Breast epithelium (tissue), 4 donors: Measurements from ENCODE around the gene SCYGR8. TPM values are rescaled to one million over a fixed set of nuclear protein-coding genes. Genes with fewer than 3 reads are reported as not detected.
"Not testable (repeated sequence)": the region's sequence is repeated elsewhere in the genome, so short reads cannot be mapped to it uniquely, and the experiment has no call there.

Experiments used
- DNase-seq, 2 donors: peaks; one replicate each; pipeline ENCODE4 v3.0.0-alpha.2; 2019; ENCODE audit warnings: low spot score in 2 of 2
- H3K27ac ChIP-seq, 2 donors: fragments of 200-600 bp; sonication (generic) in 1 of 2; one replicate each; pipeline ENCODE4 v1.5.1; 2016 to 2019; ENCODE audit warnings: mild to moderate bottlenecking in 1 of 2
- H3K27me3 ChIP-seq, 2 donors: fragments of 200-600 bp; sonication (generic) in 1 of 2; one replicate each; pipeline versions ENCODE4 v1.5.1 to v1.6.0; 2017 to 2019; ENCODE audit warnings: control low read depth in 1 of 2, mild to moderate bottlenecking in 1 of 2
- H3K36me3 ChIP-seq: fragments of 200-600 bp; one replicate; pipeline ENCODE4 v1.5.1; 2019
- H3K4me1 ChIP-seq, 2 donors: fragments of 200-600 bp; sonication (generic); one replicate each; pipeline ENCODE4 v1.5.1; 2016 to 2019; ENCODE audit warnings: control low read depth in 1 of 2
- H3K4me3 ChIP-seq, 3 donors: fragments of 200-600 bp; sonication (generic); 1 replicate in 2 of 3; 2 replicates in 1 of 3; pipeline ENCODE4 v1.5.1; 2016 to 2019; ENCODE audit warnings: mild to moderate bottlenecking in 3 of 3, moderate library complexity in 2 of 3
- H3K9me3 ChIP-seq, 2 donors: fragments of 200-600 bp; sonication (generic) in 1 of 2; one replicate each; pipeline ENCODE4 v1.5.1; 2016 to 2019; ENCODE audit warnings: control low read depth in 1 of 2
- CTCF ChIP-seq, 3 donors: fragments of 450-650 bp; IDR thresholded peaks; one replicate each; pipeline ENCODE4 v1.5.1; 2016 to 2017; ENCODE audit warnings: antibody characterized with exemption in 3 of 3, mild to moderate bottlenecking in 3 of 3, moderate library complexity in 3 of 3
- POLR2A ChIP-seq: fragments of 450-650 bp; IDR thresholded peaks from one replicate; pipeline ENCODE4 v1.6.1; 2016; ENCODE audit warnings: antibody characterized with exemption, mild to moderate bottlenecking, moderate library complexity
- POLR2AphosphoS5 ChIP-seq, 3 donors: sonication (generic); formaldehyde crosslinking; IDR thresholded peaks; one replicate each; pipeline ENCODE4 v1.6.1; 2017; ENCODE audit warnings: antibody characterized with exemption in 3 of 3
- intact Hi-C: fragments of 100-400 bp; cut with DNase I; formaldehyde crosslinking; loops from one replicate; pipeline ENCODE4 v1.15.1; 2023; ENCODE audit warnings: low total_unique reads
- total RNA-seq, 3 donors: library from RNA; depleted of rRNA; stranded (reverse); fragments of >200 nt; gene quantifications; one replicate each; pipeline ENCODE4 v1.1.0, GENCODE V29; 2016

SCYGR8 gene
- total RNA-seq, 3 donors from 2014 or later: not detected

GRCh38 chr2:227717687-227718567 lies 27.8 kb upstream of the SCYGR8 start, which contains the start of gene SLC19A3:
Gene SLC19A3 (minus strand): TSS chr2:227718028. CDS start chr2:227702318, 15,710 bp downstream.
- Histone ChIP-seq H3K27ac (peak within 1 kb of the TSS; percentile 55 to 83), H3K27me3 (no peaks in the 10 kb centered on the region), H3K9me3 (no peaks in the 10 kb centered on the region), H3K4me3 (peak within 1 kb of the TSS; percentile 32 to 67 (median 48)), H3K36me3 (no peaks in the 10 kb centered on the region), H3K4me1 (no peaks in the 10 kb centered on the region)
- DNase-seq: peak; percentile 66 to 74
- intact Hi-C loops: no loop called here
- peak in 1 of 3 donors; percentile 52 for TF ChIP-seq POLR2AphosphoS5 (IDR thresholded peaks at IDR 0.05)
- TF ChIP-seq CTCF (IDR thresholded peaks at IDR 0.05): no peak

- TF ChIP-seq POLR2AphosphoS5 (IDR thresholded peaks at IDR 0.05): no peak
- Histone ChIP-seq H3K4me1 (no peaks in the 10 kb centered on the region), H3K27me3 (no peaks in the 10 kb centered on the region), H3K27ac (no peak overlapping the region), H3K9me3 (no peaks in the 10 kb centered on the region), H3K36me3 (no peaks in the 10 kb centered on the region), H3K4me3 (no peak overlapping the region)
- intact Hi-C loops: no loop called here
- DNase-seq: no peak
These were observed 26.1 kb upstream of the SCYGR8 start for GRCh38 chr2:227719641-227720040.

- H3K4me3 ChIP-seq: no peak overlapping the region
- no peak for DNase-seq
- no peaks in the 10 kb centered on the region for H3K9me3 ChIP-seq
- TF ChIP-seq CTCF (IDR thresholded peaks at IDR 0.05) (no peak), POLR2A (no peak), POLR2AphosphoS5 (IDR thresholded peaks at IDR 0.05) (no peak)
- intact Hi-C loops: no loop called here
- no peaks in the 10 kb centered on the region for H3K27me3 ChIP-seq
- H3K4me1 ChIP-seq: no peaks in the 10 kb centered on the region
- H3K27ac ChIP-seq: no peak overlapping the region
- H3K36me3 ChIP-seq: no peaks in the 10 kb centered on the region
These were observed 25.0 kb upstream of the SCYGR8 start for GRCh38 chr2:227720680-227721079.

- intact Hi-C loops, H3K9me3 ChIP-seq, H3K4me3 ChIP-seq, DNase-seq, H3K36me3 ChIP-seq, H3K27me3 ChIP-seq, H3K4me1 ChIP-seq, H3K27ac ChIP-seq: not testable (repeated sequence)
These were observed 22.9 kb upstream of the SCYGR8 start for GRCh38 chr2:227722821-227723220.

GRCh38 chr2:227724394-227725039 lies 21.2 kb upstream of the SCYGR8 start, which contains the start of gene SCYGR6:
Gene SCYGR6 (minus strand): TSS chr2:227724757. CDS start chr2:227724757, 0 bp downstream.
- H3K9me3 ChIP-seq: no peaks in the 10 kb centered on the region
- no peaks in the 10 kb centered on the region for H3K36me3 ChIP-seq
- no peak within 1 kb of the TSS for H3K27ac ChIP-seq
- DNase-seq: no peak
- no peak within 1 kb of the TSS for H3K4me3 ChIP-seq
- intact Hi-C loops: no loop called here
- no peak for TF ChIP-seq CTCF (IDR thresholded peaks at IDR 0.05)
- no peak for TF ChIP-seq POLR2AphosphoS5 (IDR thresholded peaks at IDR 0.05)
- no peak for TF ChIP-seq POLR2A
- no peaks in the 10 kb centered on the region for H3K4me1 ChIP-seq
- no peaks in the 10 kb centered on the region for H3K27me3 ChIP-seq

GRCh38 chr2:227728035-227728434 lies 17.7 kb upstream of the SCYGR8 start, which contains the start of gene SCYGR7:
Gene SCYGR7 (plus strand): TSS chr2:227728335. CDS start chr2:227728335, 0 bp downstream.
- H3K36me3 ChIP-seq: no peaks in the 10 kb centered on the region
- H3K4me3 ChIP-seq: no peak within 1 kb of the TSS
- no peaks in the 10 kb centered on the region for H3K9me3 ChIP-seq
- no peak within 1 kb of the TSS for H3K27ac ChIP-seq
- H3K27me3 ChIP-seq: no peaks in the 10 kb centered on the region
- no peak for DNase-seq
- TF ChIP-seq POLR2AphosphoS5 (IDR thresholded peaks at IDR 0.05): no peak
- no peaks in the 10 kb centered on the region for H3K4me1 ChIP-seq
- intact Hi-C loops: no loop called here
